ENCODE data around the gene ARSI. TPM values are rescaled to one million over a fixed set of nuclear protein-coding genes. Genes with fewer than 3 reads are reported as not detected.

Gene ARSI
- total and polyA plus RNA-seq, 4 donors, result 0.23 to 0.51 (median 0.33) TPM; not detected in 1

DNA sequence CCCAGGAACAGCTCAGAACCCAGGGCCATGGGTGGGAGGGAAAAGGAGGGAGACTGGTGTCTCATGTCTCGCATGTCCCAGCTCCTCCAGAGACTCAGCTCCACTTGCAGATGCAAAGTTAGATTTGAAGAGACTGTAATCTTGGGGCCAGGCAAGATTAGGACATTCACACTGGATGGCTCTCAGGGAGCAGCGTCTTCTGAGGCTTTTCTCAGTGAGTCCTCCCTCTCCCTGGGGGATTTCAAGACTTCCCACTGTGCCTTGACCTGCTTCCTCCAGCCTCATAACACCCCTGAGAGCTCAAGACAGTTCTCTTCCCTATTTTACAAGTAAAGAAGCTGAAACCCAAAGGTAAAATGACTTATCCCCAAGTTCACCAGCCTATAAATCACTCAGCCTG lies 44.3 kb upstream of the ARSI start:
- Histone ChIP-seq H3K4me1 (ENCODE audit: control insufficient read depth in 4 of 4, insufficient read depth in 4 of 4, low read length in 3 of 4) (peaks cover 4 to 13% (median 10%) of the 10 kb centered on the region in 4 donors), H3K27ac (ENCODE audit: low read depth in 1 of 2, low read length in 2 of 2) (no peak overlapping the region), H3K27me3 (ENCODE audit: control insufficient read depth in 4 of 4, insufficient read depth in 4 of 4, low read length in 3 of 4) (no peaks in the 10 kb centered on the region), H3K36me3 (ENCODE audit: control insufficient read depth in 4 of 4, insufficient read depth in 3 of 4, low read depth in 1 of 4, low read length in 3 of 4) (no peaks in the 10 kb centered on the region), H3K9ac (ENCODE audit: low read depth in 1 of 2, low read length in 2 of 2) (no peak overlapping the region), H3K4me3 (ENCODE audit: low read depth in 1 of 3, low read length in 3 of 3) (no peak overlapping the region), H3K9me3 (ENCODE audit: control insufficient read depth in 4 of 4, low read length in 3 of 4) (no peaks in the 10 kb centered on the region)
- 92% methylated on average over 2 of the region's 2 CpGs for WGBS
- no peak for DNase-seq (ENCODE audit: low spot score)
- TF ChIP-seq HNF4A (conservative IDR thresholded peaks at IDR 0.05), result no peak
- TF ChIP-seq, protein P1, sequence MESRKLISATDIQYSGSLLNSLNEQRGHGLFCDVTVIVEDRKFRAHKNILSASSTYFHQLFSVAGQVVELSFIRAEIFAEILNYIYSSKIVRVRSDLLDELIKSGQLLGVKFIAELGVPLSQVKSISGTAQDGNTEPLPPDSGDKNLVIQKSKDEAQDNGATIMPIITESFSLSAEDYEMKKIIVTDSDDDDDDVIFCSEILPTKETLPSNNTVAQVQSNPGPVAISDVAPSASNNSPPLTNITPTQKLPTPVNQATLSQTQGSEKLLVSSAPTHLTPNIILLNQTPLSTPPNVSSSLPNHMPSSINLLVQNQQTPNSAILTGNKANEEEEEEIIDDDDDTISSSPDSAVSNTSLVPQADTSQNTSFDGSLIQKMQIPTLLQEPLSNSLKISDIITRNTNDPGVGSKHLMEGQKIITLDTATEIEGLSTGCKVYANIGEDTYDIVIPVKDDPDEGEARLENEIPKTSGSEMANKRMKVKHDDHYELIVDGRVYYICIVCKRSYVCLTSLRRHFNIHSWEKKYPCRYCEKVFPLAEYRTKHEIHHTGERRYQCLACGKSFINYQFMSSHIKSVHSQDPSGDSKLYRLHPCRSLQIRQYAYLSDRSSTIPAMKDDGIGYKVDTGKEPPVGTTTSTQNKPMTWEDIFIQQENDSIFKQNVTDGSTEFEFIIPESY (IDR thresholded peaks at IDR 0.05), result no peak
- no peak for TF ChIP-seq EGR1 (IDR thresholded peaks at IDR 0.05; ENCODE audit: low read depth in 2 of 2)
- TF ChIP-seq GABPA (IDR thresholded peaks at IDR 0.05 in 1 of 2, conservative IDR thresholded peaks at IDR 0.05 in 1 of 2), result no peak
- TF ChIP-seq FOXA1 (IDR thresholded peaks at IDR 0.05), result no peak
- TF ChIP-seq MAX (IDR thresholded peaks at IDR 0.05), result no peak
- TF ChIP-seq HNF4G (IDR thresholded peaks at IDR 0.05), result no peak
- no peak for TF ChIP-seq FOXA2 (IDR thresholded peaks at IDR 0.05)
- no peak for TF ChIP-seq CTCF (IDR thresholded peaks at IDR 0.05; ENCODE audit: low read depth, low read length, missing input control)
- no peak for TF ChIP-seq TAF1 (conservative IDR thresholded peaks at IDR 0.05)
- TF ChIP-seq, protein P2, sequence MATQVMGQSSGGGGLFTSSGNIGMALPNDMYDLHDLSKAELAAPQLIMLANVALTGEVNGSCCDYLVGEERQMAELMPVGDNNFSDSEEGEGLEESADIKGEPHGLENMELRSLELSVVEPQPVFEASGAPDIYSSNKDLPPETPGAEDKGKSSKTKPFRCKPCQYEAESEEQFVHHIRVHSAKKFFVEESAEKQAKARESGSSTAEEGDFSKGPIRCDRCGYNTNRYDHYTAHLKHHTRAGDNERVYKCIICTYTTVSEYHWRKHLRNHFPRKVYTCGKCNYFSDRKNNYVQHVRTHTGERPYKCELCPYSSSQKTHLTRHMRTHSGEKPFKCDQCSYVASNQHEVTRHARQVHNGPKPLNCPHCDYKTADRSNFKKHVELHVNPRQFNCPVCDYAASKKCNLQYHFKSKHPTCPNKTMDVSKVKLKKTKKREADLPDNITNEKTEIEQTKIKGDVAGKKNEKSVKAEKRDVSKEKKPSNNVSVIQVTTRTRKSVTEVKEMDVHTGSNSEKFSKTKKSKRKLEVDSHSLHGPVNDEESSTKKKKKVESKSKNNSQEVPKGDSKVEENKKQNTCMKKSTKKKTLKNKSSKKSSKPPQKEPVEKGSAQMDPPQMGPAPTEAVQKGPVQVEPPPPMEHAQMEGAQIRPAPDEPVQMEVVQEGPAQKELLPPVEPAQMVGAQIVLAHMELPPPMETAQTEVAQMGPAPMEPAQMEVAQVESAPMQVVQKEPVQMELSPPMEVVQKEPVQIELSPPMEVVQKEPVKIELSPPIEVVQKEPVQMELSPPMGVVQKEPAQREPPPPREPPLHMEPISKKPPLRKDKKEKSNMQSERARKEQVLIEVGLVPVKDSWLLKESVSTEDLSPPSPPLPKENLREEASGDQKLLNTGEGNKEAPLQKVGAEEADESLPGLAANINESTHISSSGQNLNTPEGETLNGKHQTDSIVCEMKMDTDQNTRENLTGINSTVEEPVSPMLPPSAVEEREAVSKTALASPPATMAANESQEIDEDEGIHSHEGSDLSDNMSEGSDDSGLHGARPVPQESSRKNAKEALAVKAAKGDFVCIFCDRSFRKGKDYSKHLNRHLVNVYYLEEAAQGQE (IDR thresholded peaks at IDR 0.05), result no peak

DNA sequence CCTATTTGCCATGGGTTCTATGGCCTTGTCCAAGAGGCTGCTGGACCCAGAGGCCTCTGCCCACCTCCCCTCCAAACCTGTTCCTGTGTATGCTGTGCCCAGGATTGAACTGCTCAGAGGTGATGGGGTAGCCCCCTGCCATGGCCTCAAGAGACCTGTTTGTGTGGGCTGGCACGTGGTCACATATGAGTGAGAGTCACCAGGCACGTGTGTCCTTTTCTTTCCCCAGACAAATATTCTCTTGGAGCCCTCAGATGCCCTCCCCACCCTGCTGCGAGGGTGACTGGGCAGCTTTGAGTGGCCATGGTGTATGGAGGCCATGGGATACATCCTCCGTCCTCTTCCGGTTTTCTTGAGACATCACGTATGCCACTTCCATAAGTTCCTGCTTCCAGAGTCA lies 43.9 kb upstream of the ARSI start:
- DNase-seq (ENCODE audit: low spot score), result no peak
- WGBS, result 88% methylated on average over 6 of the region's 6 CpGs
- Histone ChIP-seq H3K27me3 (ENCODE audit: control insufficient read depth in 4 of 4, insufficient read depth in 4 of 4, low read length in 3 of 4) (no peaks in the 10 kb centered on the region), H3K9me3 (ENCODE audit: control insufficient read depth in 4 of 4, low read length in 3 of 4) (no peaks in the 10 kb centered on the region), H3K4me1 (ENCODE audit: control insufficient read depth in 4 of 4, insufficient read depth in 4 of 4, low read length in 3 of 4) (peaks cover 4 to 13% (median 9%) of the 10 kb centered on the region in 4 donors), H3K9ac (ENCODE audit: low read depth in 1 of 2, low read length in 2 of 2) (no peak overlapping the region), H3K4me3 (ENCODE audit: low read depth in 1 of 3, low read length in 3 of 3) (no peak overlapping the region), H3K36me3 (ENCODE audit: control insufficient read depth in 4 of 4, insufficient read depth in 3 of 4, low read depth in 1 of 4, low read length in 3 of 4) (no peaks in the 10 kb centered on the region), H3K27ac (ENCODE audit: low read depth in 1 of 2, low read length in 2 of 2) (no peak overlapping the region)
- TF ChIP-seq TAF1 (conservative IDR thresholded peaks at IDR 0.05) (no peak), RXRA (IDR thresholded peaks at IDR 0.05) (no peak), YY1 (IDR thresholded peaks at IDR 0.05) (no peak)

Measured in liver (tissue), 9 donors.